H1 (cell line): Measurements from ENCODE around the gene RCL1. TPM values are rescaled to one million over a fixed set of nuclear protein-coding genes. Genes with fewer than 3 reads are reported as not detected.

Experiments
- CTCF ChIA-PET: fragments of 300-600 bp; sonication (Branson Sonifier 250); formaldehyde crosslinking; loops from one replicate; lab custom pipeline; 2021; ENCODE audit not compliant: partially characterized antibody; lab: Charles Lee
- POLR2A ChIA-PET: fragments of 300-600 bp; sonication (Branson Sonifier 250); formaldehyde crosslinking; loops from one replicate; lab custom pipeline; 2021; ENCODE audit warnings: inconsistent platforms; ENCODE audit not compliant: partially characterized antibody; lab: Charles Lee
- DNase-seq, 2 experiments: peaks; one replicate each; pipeline versions ENCODE4 v3.0.0 to v3.0.0-alpha.2; 2010 to 2022; ENCODE audit warnings: low spot score in 2 of 2, low read depth in 1 of 2, mixed read lengths in 1 of 2
- FAIRE-seq: peaks from 2 replicates; lab custom pipeline; 2011; peaks lifted over from hg19 to GRCh38; lab: Jason Lieb, UNC
- H2AFZ ChIP-seq: 2 replicates; pipeline ENCODE4 v1.8.1; 2012; ENCODE audit warnings: low read length, inconsistent platforms
- H2AK5ac ChIP-seq: 2 replicates; pipeline ENCODE4 v1.6.1; 2013; ENCODE audit warnings: low read depth, low read length
- H2BK120ac ChIP-seq: replicated peaks from 2 replicates; pipeline ENCODE3; 2013; ENCODE audit warnings: low read depth, low read length, inconsistent platforms
- H2BK12ac ChIP-seq: 2 replicates; pipeline ENCODE4 v1.6.1; 2013; ENCODE audit warnings: low read depth, low read length
- H2BK15ac ChIP-seq: 2 replicates; pipeline ENCODE4 v1.6.1; 2013; ENCODE audit warnings: low read length
- H2BK20ac ChIP-seq: 2 replicates; pipeline ENCODE4 v1.6.1; 2013; ENCODE audit warnings: low read length
- H2BK5ac ChIP-seq: 2 replicates; pipeline ENCODE4 v1.6.1; 2013; ENCODE audit warnings: low read depth, low read length
- H3K14ac ChIP-seq: 2 replicates; pipeline ENCODE4 v1.6.1; 2013; ENCODE audit warnings: inconsistent platforms; ENCODE audit not compliant: insufficient read length
- H3K18ac ChIP-seq: 2 replicates; pipeline ENCODE4 v1.6.1; 2013; ENCODE audit warnings: low read length; ENCODE audit errors: extremely low read depth
- H3K23ac ChIP-seq: 2 replicates; pipeline ENCODE4 v1.6.1; 2013; ENCODE audit warnings: inconsistent platforms; ENCODE audit not compliant: insufficient read length
- H3K23me2 ChIP-seq: 2 replicates; pipeline ENCODE4 v1.6.1; 2013; ENCODE audit warnings: low read depth, low read length
- H3K27ac ChIP-seq: 2 replicates; pipeline ENCODE4 v1.6.1; 2011; ENCODE audit warnings: low read depth, low read length, inconsistent platforms
- H3K27me3 ChIP-seq, 4 experiments: replicated peaks in 1 of 4; 1 replicate in 1 of 4; 2 replicates in 3 of 4; pipeline versions ENCODE4 v1.6.1 to v1.8.1; 2011 to 2013; ENCODE audit warnings: low read length in 3 of 4, mild to moderate bottlenecking in 3 of 4, inconsistent platforms in 2 of 4, mixed read lengths in 2 of 4, moderate library complexity in 1 of 4; ENCODE audit not compliant: control insufficient read depth in 3 of 4, insufficient read depth in 3 of 4; ENCODE audit errors: extremely low read depth in 1 of 4
- H3K36me3 ChIP-seq, 4 experiments: 2 replicates each; pipeline versions ENCODE4 v1.6.1 to v1.8.1; 2011 to 2013; ENCODE audit warnings: mild to moderate bottlenecking in 4 of 4, low read length in 3 of 4, moderate library complexity in 2 of 4, control low read depth in 1 of 4, inconsistent platforms in 1 of 4; ENCODE audit not compliant: insufficient read depth in 4 of 4, control insufficient read depth in 2 of 4
- H3K4ac ChIP-seq: replicated peaks from 2 replicates; pipeline ENCODE3; 2013; ENCODE audit warnings: low read length, low read depth, mixed read lengths, inconsistent platforms; ENCODE audit not compliant: insufficient read length
- H3K4me1 ChIP-seq, 4 experiments: replicated peaks in 1 of 4; 1 replicate in 1 of 4; 2 replicates in 3 of 4; pipeline versions ENCODE4 v1.6.1 to v1.8.1; 2011 to 2013; ENCODE audit warnings: low read length in 3 of 4, inconsistent platforms in 2 of 4, mixed read lengths in 1 of 4; ENCODE audit not compliant: insufficient read depth in 4 of 4, control insufficient read depth in 3 of 4
- H3K4me2 ChIP-seq, 2 experiments: 2 replicates each; pipeline versions ENCODE4 v1.6.1 to v1.8.1; 2011 to 2013; ENCODE audit warnings: low read depth in 2 of 2, low read length in 2 of 2, control low read depth in 1 of 2, inconsistent platforms in 1 of 2, mild to moderate bottlenecking in 1 of 2; ENCODE audit not compliant: insufficient read depth in 1 of 2
- H3K4me3 ChIP-seq, 4 experiments: fragments of 200-600, 300-600 bp in 1 of 4; sonication (generic), shearing (Covaris generic), sonication (Bioruptor Twin) in 1 of 4; 2 replicates each; pipeline versions ENCODE4 v1.5.1 to v1.8.1; 2011 to 2016; ENCODE audit warnings: low read length in 4 of 4, low read depth in 3 of 4, control low read depth in 2 of 4, inconsistent platforms in 2 of 4, mild to moderate bottlenecking in 2 of 4, mixed read lengths in 1 of 4, moderate library complexity in 1 of 4; ENCODE audit not compliant: insufficient read depth in 2 of 4; ENCODE audit errors: extremely low read depth in 1 of 4
- H3K56ac ChIP-seq: replicated peaks from 2 replicates; pipeline ENCODE3; 2013; ENCODE audit warnings: low read depth, mild to moderate bottlenecking, mixed read lengths, low read length, inconsistent platforms; ENCODE audit not compliant: insufficient read length
- H3K79me1 ChIP-seq: 2 replicates; pipeline ENCODE4 v1.6.1; 2013; ENCODE audit warnings: low read depth, low read length, control low read depth
- H3K79me2 ChIP-seq, 2 experiments: 2 replicates each; pipeline versions ENCODE4 v1.6.1 to v1.8.1; 2012 to 2013; ENCODE audit warnings: low read length in 2 of 2, mild to moderate bottlenecking in 2 of 2, inconsistent platforms in 1 of 2; ENCODE audit not compliant: insufficient read depth in 2 of 2, control insufficient read depth in 1 of 2
- H3K9ac ChIP-seq, 4 experiments: replicated peaks in 1 of 4; 1 replicate in 1 of 4; 2 replicates in 3 of 4; pipeline versions ENCODE4 v1.6.1 to v1.8.1; 2011 to 2013; ENCODE audit warnings: low read depth in 3 of 4, low read length in 3 of 4, control low read depth in 2 of 4, mild to moderate bottlenecking in 2 of 4, moderate library complexity in 2 of 4, inconsistent platforms in 1 of 4; ENCODE audit errors: extremely low read depth in 1 of 4
- H3K9me3 ChIP-seq, 2 experiments: 2 replicates each; pipeline versions ENCODE4 v1.6.1 to v1.8.1; 2012 to 2013; ENCODE audit warnings: mild to moderate bottlenecking in 2 of 2, moderate library complexity in 2 of 2, control low read depth in 1 of 2, inconsistent platforms in 1 of 2, low read depth in 1 of 2, low read length in 1 of 2, mixed read lengths in 1 of 2; ENCODE audit not compliant: insufficient read depth in 2 of 2
- H4K20me1 ChIP-seq, 2 experiments: replicated peaks in 1 of 2; 2 replicates each; pipeline versions ENCODE3 to v1.8.1; 2011 to 2013; ENCODE audit warnings: inconsistent platforms in 2 of 2, low read length in 2 of 2, mild to moderate bottlenecking in 1 of 2; ENCODE audit not compliant: insufficient read depth in 2 of 2, control insufficient read depth in 1 of 2
- H4K5ac ChIP-seq: 2 replicates; pipeline ENCODE4 v1.6.1; 2013; ENCODE audit warnings: low read length, low read depth, mixed read lengths, inconsistent platforms; ENCODE audit not compliant: insufficient read length
- H4K8ac ChIP-seq: 2 replicates; pipeline ENCODE4 v1.8.0; 2013; ENCODE audit warnings: mild to moderate bottlenecking, moderate library complexity, low read length, inconsistent platforms; ENCODE audit not compliant: insufficient read depth; ENCODE audit errors: extremely low read depth
- H4K91ac ChIP-seq: replicated peaks from 2 replicates; pipeline ENCODE3; 2013; ENCODE audit warnings: low read length, mixed read lengths, inconsistent platforms; ENCODE audit not compliant: insufficient read length
- CHD1 ChIP-seq: IDR thresholded peaks from 2 replicates; pipeline ENCODE4 v1.6.1; 2012; ENCODE audit warnings: low read depth, low read length, improper control_type of control experiment
- KDM4A ChIP-seq: IDR thresholded peaks from one replicate; pipeline ENCODE4 v1.7.1; 2012; ENCODE audit warnings: low read depth, mild to moderate bottlenecking, moderate library complexity, low read length, inconsistent platforms; ENCODE audit not compliant: severe bottlenecking
- SIX5 ChIP-seq: IDR thresholded peaks from 2 replicates; pipeline ENCODE4 v1.6.1; 2011; ENCODE audit warnings: mild to moderate bottlenecking, low read depth, low read length
- SP4 ChIP-seq: IDR thresholded peaks from 2 replicates; pipeline ENCODE4 v1.6.1; 2012; ENCODE audit warnings: low read length, inconsistent platforms
- WGBS, 2 experiments: shearing (Covaris generic) in 1 of 2; methylation state at CpG; one replicate each; pipeline versions ENCODE4 v1.1.6 to v1.1.7; 2013 to 2015; ENCODE audit warnings: low lambda C conversion rate in 2 of 2, mixed read lengths in 2 of 2, inconsistent platforms in 1 of 2, low coverage in 1 of 2, missing lambda C conversion rate in 1 of 2; ENCODE audit not compliant: insufficient replicate concordance in 2 of 2, insufficient coverage in 1 of 2, insufficient read length in 1 of 2; ENCODE audit errors: extremely low coverage in 1 of 2, missing lambda C conversion rate in 1 of 2; 5-methylcytosine and 5-hydroxymethylcytosine counted together
- polyA plus RNA-seq, 7 experiments: library from polyadenylated mRNA; depleted of rRNA in 3 of 7; stranded (reverse) in 5 of 7; unstranded in 2 of 7; fragments of >200 nt in 5 of 7; fragments of 200-250 nt in 2 of 7; gene quantifications; 1 replicate in 5 of 7; 2 replicates in 1 of 7; 4 replicates in 1 of 7; pipeline versions ENCODE4 v1.2.1 to v1.2.3, GENCODE V29; 2011 to 2013; ENCODE audit warnings: missing spikeins in 2 of 7, mixed read lengths in 2 of 7
- total RNA-seq: library from RNA; stranded (reverse); fragmentation: NEBNext Ultra II Directional; extraction: Animal tissue kit (Norgen Biotek cat#: 25700); gene quantifications from 2 replicates; pipeline ENCODE4 v1.2.1, GENCODE V29; 2021
- TF ChIP-seq, protein P1 (sequence below): IDR thresholded peaks from 2 replicates; pipeline ENCODE4 v1.6.1; 2012; ENCODE audit warnings: low read length, inconsistent platforms
- TF ChIP-seq, protein P2 (sequence below): IDR thresholded peaks from 2 replicates; pipeline ENCODE4 v1.6.1; 2012; ENCODE audit warnings: inconsistent platforms

Gene RCL1
- total and polyA plus RNA-seq, 2 of the 8 experiments (the other 6 are each of a cell fraction or from before 2014, with no cell fraction given): 21.0 to 29.5 TPM

DNA sequence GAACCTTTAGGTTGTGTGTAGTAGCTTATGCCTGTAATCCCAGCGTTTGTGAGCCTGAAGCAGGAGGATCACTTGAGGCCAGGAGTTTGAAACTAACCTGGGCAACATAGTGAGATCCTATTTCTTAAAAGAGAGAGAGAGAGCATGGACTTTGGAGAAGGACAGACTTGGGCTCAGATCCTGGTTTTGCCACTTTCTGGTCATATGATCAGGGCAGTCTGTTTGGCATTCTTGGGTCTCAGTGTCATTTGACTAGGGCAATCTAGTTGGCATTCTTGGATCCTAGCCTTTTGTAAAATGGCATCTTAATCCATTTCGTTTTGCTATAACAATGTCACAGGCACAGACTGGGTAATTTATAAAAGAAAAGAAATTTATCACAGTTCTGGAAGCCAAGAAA, 28.4 kb downstream of the RCL1 start:
- no peaks in the 10 kb centered on the region for H3K9me3 ChIP-seq
- no peak overlapping the region for H2BK5ac ChIP-seq
- H3K14ac ChIP-seq: no peak overlapping the region
- no peak overlapping the region for H3K27ac ChIP-seq
- H4K8ac ChIP-seq: no peak overlapping the region
- no peak overlapping the region for H2BK20ac ChIP-seq
- no peak overlapping the region for H3K23ac ChIP-seq
- peaks cover 0 to 4% of the 10 kb centered on the region in 2 experiments for H4K20me1 ChIP-seq
- H4K5ac ChIP-seq: no peak overlapping the region
- no peak overlapping the region for H4K91ac ChIP-seq
- H3K23me2 ChIP-seq: no peaks in the 10 kb centered on the region
- DNase-seq (no peak), FAIRE-seq (no peak)
- ChIA-PET POLR2A (interaction anchor here (0.6 kb wide), 2 partner anchors 11 to 308 kb away, joined by 3 read pairs; no protein-coding TSS in a partner anchor), CTCF (no interaction called here)
- peaks cover 7% of the 10 kb centered on the region for H3K79me1 ChIP-seq
- peaks cover 4 to 66% of the 10 kb centered on the region in 2 experiments for H3K79me2 ChIP-seq
- H3K56ac ChIP-seq: no peak overlapping the region
- no peak overlapping the region for H3K4me2 ChIP-seq
- no peak overlapping the region for H3K18ac ChIP-seq
- H2BK120ac ChIP-seq: no peak overlapping the region
- H3K4ac ChIP-seq: no peak overlapping the region
- no peaks in the 10 kb centered on the region for H3K27me3 ChIP-seq
- no peak overlapping the region for H2AK5ac ChIP-seq
- WGBS, 2 experiments: 95% methylated on average over 2 of the region's 2 CpGs; no CpG with 5 or more reads in 1 of the 2 experiments
- H3K4me3 ChIP-seq: no peak overlapping the region
- H3K4me1 ChIP-seq: no peaks in the 10 kb centered on the region
- no peaks in the 10 kb centered on the region for H3K36me3 ChIP-seq
- H2BK12ac ChIP-seq: no peak overlapping the region
- H3K9ac ChIP-seq: no peak overlapping the region
- no peak overlapping the region for H2BK15ac ChIP-seq
- TF ChIP-seq, protein P1, sequence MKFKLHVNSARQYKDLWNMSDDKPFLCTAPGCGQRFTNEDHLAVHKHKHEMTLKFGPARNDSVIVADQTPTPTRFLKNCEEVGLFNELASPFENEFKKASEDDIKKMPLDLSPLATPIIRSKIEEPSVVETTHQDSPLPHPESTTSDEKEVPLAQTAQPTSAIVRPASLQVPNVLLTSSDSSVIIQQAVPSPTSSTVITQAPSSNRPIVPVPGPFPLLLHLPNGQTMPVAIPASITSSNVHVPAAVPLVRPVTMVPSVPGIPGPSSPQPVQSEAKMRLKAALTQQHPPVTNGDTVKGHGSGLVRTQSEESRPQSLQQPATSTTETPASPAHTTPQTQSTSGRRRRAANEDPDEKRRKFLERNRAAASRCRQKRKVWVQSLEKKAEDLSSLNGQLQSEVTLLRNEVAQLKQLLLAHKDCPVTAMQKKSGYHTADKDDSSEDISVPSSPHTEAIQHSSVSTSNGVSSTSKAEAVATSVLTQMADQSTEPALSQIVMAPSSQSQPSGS: no peak
- TF ChIP-seq CHD1: no peak
- TF ChIP-seq SP4: no peak
- TF ChIP-seq SIX5: no peak
- no peak for TF ChIP-seq KDM4A
- TF ChIP-seq, protein P2, sequence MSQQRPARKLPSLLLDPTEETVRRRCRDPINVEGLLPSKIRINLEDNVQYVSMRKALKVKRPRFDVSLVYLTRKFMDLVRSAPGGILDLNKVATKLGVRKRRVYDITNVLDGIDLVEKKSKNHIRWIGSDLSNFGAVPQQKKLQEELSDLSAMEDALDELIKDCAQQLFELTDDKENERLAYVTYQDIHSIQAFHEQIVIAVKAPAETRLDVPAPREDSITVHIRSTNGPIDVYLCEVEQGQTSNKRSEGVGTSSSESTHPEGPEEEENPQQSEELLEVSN: no peak
- H2AFZ ChIP-seq: no peak overlapping the region
